NCI-H1694 treated with DMSO at 0.1 percent for 48 hours (cell line): ENCODE measurements around the gene E2F3.

Source experiments
- DNase-seq: peaks from one replicate; lab custom pipeline; 2025; lab: John Stamatoyannopoulos, UW

The E2F3 gene

DNA sequence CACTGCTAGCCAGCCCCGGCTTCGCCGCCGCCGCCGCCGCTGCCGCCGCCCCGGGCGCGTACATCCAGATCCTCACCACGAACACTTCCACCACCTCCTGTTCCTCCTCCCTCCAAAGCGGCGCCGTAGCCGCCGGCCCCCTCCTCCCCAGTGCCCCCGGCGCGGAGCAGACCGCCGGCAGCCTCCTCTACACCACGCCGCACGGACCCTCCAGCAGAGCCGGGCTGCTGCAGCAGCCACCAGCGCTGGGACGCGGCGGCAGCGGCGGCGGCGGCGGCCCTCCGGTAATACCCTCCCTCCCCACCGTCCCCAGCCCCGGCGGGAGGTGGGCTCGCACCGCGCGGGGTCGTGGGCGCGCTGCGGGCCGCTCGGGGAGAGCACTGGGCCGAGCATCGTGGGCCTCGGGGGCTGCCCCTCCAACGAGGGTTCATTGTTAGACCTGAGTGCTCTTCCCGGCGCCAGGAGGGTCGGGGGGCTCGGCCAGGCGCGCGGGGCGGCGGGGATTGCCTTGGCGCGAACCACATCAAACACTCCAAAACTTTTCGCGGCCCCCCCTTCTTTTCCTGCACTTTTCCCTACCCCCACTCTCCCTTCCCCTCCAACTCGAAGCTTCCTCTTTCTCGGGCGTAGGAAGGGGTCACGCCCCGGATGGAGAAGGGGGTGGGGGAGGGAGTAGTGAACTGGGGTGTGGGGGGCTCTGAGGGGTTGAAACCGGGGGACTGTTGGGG lies 827 bp downstream of the E2F3 start:
- no peak for DNase-seq

DNA sequence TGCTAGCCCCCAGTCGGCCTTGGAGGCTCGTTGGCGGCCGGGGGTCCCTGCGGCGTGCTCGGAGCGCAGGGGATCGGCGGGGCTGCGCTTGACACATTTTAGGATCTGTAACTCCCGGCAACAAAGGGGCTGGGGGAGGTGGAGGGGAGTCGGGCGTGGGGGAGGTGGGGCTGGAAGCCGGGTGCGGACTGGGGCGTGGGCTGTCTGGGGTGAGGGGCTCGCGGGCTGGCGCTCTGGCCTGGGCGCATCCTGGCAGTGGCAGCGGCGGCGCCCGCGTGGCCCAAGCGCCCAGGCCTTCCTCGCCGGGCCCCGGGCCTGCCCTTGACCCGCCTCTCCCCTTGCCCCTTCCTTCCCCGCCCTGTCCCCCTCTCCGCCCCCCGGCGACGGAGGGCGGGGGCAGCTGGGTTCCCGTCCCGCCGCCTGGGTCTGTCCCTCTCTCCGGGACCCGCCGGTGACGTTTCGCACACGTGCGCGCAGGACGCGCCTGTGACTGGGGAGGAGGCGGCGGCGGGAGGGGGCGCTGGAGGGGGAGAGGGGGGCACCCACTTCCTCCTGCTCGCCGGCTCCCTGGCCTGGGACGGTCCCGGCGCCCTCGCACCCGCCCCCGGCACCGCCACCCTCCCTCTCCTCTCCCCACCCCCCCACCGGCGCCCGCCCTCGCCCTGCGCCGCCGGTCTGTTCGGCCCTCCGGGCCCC lies 1.5 kb downstream of the E2F3 start:
- peak; percentile 59 for DNase-seq

DNA sequence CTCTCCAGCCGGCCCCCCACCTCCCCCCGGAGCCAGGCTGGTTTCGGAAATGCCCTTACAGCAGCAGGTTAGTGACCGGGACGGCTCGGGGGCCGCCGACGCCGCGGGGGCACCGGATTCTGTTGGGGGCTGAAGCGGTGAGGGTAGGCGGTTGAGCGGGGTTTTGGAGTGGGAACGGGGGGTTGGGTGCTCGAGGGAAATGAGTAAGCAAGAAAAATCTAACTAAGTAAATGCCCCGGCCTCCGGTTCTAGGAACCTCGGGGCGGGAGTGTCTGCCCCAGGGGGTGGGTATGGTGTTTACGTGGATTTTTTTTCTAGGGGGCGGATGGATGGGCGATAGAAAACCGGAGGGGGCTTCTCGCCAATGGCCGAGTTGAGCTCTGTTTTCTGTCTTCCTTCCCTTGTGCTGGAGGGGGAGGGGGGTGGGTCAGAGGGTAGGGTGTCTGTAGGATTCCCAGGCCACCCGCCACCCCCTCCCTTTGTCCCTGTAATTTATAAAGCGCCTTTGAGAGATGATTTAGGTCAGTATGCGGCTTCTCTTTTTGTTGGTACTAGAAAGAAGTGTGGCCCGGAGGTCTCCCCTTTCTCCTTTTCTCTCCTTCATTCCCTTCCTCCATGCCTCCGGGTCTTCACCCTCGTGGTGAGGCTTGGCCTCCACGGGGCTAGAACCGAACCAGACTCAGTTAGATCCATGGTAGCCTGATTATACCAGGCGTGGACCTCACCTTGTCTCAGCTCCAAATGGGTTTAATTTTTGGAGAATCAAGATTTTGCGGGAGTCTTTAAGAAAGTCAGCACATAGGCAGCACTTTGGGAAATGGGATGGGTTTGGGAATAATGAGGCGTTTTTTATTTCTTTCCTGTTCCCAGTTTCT lies 2.3 kb downstream of the E2F3 start:
- peak; percentile 55 for DNase-seq

DNA sequence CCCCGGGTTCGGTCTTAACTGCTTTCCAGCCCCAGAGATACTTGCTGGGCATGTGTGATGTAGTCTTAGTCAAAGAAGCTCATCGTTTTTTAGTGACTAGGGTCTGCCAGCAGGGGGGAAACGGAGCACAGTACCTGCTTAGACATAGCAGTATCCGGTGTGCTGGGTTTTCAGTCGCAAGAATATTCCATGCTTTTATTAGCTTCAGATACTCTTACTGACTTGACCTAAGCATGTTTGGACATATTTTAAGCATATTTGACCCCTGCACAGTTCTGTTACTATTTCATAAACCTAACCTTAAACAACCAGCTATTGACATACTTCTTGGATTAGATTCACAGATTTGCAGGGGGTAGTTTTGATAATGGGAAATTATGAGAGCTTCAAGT lies 3.0 kb downstream of the E2F3 start:
- peak; percentile 84 for DNase-seq

DNA sequence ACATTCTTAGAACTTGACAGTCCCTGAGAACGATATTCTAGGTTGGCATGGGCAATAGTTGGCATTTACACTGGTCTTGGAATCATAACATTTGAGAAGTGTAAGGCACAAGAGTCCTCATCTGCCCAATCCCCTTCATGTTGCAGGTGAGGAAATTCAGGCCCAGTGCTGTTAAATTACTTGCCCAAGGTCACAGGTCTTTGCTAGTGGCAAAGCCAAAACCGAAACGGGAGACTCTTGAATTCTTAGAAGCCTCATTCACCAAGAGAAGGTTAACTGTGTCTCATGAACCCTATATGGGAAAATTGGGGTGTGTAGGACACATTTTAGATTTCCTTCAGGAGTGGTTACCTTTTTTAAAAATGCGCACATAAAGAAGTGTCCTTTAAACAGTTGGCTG lies 7.2 kb downstream of the E2F3 start:
- no peak for DNase-seq

DNA sequence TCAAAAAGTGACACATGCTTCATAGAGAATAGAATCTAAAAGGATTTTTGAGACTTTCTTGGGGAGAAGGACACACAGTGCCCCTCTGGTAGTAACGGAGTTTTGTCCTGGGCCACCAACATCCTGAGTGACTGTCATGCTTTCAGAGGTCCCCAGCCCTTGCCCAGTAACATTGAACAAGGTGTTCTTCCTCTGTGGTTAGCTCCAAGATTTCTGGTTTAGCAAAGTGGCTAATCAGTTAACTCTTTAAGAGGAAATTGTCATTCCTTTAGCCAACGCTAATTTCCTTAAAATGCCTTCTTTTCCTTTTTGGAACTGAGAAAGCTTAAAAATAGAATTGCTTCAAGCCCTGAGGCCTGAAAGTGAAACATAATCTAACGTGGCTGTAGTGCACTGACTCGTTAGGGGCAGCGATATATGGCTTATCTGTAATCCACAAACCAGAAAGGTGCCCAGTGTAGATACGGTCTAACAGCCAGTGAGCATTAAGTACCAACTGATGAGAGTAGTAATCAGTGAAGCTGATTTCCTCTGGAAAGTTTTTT lies 7.8 kb downstream of the E2F3 start:
- DNase-seq: no peak

DNA sequence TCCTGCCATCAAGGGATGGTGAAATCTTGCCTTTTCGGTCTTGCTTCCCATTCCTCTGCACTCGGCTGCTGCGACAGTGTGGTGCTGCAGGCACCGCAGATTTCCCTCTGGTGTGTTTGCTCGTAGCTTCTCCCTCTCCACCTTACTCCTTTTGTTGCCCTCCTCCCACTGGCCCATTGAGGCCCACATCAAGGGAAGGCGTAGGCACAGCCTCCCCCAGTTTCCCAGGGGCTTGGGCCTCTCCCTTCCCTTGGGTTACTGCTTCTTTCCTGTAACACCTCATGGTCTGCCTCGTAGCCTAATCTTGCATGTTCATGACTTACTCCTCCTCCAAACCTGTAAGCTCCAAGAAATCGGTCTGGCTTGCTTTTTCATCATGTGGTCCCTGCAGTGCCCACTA lies 9.9 kb downstream of the E2F3 start:
- DNase-seq: no peak

DNA sequence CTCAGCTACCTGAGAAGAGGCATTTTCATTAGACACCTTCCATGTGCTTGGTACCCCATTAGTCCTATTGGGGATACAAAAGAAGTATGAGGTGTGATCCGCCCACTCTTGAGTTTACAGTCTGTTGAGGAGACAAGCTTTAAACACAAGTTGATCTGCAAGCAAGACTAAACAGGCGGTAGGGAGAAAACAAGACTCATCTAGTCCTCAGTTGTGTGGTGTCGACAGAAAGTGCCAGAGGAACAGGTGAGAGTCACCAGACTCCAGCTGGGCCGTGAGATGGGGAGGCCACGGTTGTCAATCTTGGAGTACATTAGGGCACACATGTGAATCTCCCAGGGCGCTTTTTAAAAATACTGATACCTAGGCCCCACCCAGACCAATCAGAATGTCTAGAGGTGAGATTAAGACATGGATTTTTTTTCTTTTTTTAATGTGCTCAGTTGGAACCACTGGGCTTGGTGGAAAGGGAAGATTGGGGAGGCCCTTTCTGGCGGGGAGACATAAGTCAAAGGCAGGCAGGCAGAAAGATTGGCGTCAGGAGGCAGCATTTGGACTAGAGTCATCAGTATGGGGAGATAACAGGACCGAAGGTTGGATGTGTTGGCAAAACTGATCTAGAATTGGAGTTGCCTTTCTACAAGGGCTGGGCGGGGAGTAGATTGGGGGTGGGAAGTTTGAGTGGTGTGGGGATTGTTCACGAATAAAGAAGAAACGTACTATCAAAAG lies 10.4 kb downstream of the E2F3 start:
- DNase-seq: no peak

DNA sequence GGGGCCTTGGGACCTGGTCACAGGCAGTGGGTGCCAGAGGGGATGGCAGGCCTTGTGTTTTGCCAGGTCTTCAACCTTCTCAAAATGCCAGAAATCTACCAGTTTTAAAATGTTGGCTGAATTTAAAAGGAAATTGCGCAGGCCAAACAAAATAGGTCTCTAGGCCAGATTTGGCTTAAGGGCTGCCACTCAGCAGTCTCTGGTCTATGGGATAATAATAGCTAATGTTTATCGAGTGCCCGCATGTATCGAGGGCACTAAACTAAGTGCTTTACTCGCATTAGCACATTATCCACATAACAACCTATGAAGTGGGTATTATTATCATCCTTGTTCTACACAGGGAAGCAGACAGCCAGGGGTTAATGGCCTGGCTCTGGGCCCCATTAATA lies 11.0 kb downstream of the E2F3 start:
- DNase-seq: no peak

DNA sequence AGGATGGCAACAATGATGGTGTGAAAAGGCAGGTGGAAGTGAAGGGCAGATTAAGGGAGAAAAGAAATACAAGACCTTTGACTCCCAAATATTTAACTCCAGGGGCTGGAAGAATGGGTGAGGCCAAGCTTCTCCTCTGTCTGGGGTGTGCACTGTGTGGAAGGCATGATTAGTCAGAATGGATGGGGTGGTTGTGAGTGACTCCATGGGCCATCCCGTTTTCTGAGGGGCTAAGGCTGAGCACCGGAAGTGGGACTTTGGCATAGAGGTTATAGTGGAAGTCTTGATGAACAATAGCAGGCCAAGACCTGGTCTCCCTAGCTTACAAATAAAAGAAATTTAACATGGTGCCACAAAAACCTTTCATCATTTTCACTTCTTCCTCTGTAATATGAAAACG lies 12.1 kb downstream of the E2F3 start:
- no peak for DNase-seq

DNA sequence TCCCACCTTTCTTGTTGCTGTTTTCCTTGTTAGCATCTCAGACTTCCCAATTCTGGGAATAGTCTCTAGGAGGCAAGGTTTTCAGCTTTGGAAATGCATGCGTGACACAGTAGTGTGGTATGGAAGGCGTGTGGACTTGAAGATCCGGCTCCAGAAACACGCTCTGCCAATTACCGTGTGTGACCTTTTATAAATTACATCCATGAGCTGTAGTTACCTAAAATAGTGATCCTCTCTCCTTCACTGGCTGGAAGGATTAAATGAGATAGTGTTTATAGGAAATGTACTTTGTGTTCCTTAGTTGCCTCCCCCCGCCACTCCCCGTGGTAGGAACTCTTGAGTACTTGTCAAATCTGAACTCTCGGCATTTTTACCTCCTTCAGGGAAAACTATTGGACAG lies 13.0 kb downstream of the E2F3 start:
- no peak for DNase-seq

DNA sequence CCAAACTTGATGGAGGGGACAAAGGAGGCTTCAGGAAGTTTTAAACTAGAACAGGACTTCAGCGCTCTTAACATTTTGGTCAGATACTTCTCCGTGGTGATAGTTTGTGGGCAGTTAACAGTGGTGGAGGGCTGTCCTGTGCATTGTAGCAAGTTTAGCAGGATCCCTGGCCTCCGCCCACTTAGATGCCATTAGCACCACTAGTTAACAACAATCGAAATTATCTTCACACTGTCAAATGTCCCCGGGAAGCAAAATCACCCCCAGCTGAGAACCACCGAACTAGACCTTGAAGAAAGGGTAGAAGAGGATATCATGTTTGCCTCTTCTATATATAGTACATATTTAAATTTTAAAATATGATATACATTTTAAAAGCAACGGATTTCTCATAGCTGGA lies 13.6 kb downstream of the E2F3 start:
- no peak for DNase-seq

DNA sequence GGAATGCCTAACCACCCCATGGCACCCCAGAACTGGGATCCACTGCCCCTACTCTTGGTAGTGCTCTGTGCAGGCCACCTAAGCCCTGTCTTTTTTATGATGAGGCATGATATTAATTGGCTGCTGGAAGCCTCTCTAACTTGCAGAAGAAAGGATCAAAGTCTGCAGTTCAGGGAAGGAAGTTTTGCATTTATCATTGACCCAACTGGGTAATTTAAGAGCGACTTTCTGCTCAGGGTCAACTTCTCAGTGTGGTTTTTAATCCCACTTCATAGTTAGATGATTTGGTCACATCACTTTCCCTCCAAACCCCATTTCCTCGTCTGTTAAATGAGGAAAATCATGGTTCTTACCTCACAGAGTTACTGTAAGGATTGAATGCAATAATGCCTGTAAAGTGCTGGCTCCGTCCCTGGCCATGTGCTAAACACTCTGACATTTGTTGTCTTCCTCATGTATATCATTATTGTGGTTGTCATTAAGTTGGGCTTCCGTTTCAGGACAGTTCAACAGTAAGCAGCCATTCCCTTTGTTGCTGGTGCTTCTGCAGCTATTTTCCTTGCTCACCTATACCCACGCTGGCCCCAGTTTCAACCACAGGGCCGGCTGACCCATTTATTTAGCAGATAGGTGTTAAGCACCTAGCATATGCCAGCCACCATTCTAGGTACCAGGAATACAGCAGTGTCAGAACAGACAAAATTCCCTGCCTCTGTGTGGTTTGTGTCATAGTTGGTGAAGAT lies 14.2 kb downstream of the E2F3 start:
- no peak for DNase-seq

DNA sequence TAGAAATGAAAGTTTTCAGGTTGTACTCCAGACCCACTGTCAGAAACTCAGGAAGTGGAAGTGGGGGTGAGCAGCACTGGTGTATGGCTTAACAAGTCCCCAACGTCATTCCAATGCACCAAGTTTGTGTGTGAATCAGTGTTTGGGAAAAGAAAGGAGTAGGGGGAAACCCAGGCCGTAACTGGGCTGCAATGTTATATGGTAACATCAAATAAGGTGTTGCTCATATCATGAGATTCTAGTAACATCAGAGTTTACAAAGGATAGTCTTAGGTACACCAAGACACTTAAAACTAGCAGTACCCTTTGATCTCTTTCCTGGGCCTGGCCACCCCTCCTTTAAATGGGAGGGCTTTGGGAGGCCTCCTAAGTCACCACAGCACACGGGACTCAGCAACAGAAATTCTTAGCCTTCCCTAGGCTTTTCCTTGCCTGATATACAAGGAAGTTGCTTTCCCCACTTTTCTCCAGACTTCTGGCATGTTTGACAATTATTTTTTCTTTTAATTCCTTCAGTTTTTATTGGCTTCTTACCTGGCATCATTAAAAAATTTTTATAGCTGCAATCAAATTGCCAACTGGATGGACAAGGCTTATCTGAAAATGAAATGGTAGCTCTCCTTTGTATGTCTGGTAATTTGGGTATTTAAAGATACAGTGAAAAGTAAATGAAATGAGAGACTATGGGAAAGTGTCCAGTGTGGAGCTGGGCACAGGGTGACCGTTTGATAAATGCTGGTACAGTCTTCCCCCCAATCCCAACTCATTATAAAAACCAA lies 15.1 kb downstream of the E2F3 start:
- no peak for DNase-seq

DNA sequence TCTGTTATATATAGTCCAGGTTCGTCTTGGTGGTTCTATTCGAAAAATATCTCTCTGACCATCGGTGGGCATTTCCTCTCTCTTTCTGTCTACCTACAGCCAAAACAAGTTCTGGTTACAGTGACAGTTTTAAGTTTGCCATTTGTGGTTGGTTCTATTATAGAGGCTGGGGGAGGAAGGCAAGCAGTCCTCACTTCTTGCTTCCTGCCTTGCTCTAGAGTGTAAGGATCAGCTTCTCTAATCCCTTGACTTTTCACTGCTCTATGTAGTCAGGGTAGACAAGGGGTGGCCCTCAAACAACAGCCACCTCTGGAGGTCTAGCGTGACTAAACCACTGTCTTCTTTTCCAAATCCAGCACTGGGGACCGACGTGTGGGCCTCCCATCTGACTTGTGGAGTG lies 16.1 kb downstream of the E2F3 start:
- DNase-seq: no peak

DNA sequence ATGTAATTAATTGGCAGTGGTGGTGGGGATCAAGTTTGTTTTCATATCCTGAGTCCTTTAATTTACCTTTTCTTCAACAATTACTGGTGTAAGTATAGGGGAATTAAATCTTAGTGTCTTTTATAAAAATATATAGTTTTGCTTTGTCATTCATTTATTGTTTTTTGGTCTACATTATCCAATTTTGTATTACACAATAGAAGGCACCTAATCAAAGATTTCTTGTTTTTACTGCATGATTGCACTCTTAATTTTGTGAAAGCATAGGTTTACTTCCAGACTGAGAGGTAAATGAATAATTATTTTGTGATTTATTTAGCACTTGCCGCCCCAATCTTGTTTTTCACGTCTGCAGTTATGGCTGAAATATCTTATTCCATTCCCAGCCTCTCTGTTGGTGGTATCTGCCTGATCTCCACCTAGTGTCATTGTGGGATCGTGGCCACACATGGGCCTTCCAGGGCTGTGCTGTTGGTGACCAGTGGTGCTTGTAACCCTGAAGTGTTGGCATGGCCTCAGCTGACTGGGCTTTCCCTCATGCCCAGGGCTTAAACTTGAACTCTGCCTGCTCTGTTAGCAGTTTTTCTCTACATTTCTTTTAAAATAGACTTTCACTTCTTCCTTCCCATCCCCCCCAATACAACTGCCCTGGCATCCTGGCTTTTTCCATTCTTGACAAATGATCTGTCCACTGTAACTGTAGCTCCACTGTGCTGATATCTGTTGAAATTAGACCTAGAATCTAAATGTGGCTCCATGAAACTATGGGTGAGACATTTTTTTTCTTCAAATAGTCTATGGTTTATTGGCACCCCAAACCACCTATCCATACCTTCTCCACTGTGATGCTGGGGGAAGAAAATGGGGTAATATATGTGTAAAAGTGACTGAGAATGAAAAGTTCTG lies 24.8 kb downstream of the E2F3 start:
- DNase-seq: no peak

DNA sequence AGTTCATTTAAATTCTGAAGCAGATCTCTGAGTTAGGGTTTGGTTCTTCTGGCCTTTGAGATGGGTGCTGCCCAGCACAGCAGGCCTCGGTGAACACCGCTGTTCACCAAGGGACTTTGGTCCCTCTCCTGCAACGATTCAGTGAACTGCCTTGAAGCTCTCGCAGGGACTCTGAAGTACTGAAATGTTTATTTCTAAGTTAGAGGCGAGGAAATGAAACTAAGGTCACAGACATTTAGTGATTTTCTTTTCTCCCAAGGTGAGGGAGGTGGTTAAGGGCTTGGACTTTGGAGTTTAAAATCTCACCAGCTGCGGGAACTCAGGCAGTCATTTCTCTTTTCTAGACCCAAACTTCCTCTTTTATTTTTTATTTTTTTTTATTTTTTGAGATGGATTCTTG lies 26.2 kb downstream of the E2F3 start:
- DNase-seq: no peak

DNA sequence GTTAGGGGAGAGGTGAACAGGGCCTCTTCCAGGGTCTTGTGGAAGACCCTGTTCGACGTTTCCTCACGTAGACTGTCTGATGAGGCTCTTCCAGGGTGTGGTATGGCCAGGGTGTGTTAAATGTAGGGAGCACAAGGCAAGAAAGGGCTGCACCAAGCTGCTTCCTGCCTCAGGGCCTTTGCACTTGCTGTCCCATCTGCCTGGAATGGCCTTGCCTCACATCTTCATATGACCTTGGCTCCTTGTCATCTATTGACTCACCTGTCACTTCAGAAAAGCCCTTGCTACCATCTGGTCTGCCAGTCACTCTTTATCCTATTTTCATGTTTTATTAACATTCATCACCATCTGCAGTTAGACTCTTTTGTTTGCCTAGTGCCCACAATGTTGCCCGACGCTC lies 31.0 kb downstream of the E2F3 start:
- peak; percentile 46 for DNase-seq

DNA sequence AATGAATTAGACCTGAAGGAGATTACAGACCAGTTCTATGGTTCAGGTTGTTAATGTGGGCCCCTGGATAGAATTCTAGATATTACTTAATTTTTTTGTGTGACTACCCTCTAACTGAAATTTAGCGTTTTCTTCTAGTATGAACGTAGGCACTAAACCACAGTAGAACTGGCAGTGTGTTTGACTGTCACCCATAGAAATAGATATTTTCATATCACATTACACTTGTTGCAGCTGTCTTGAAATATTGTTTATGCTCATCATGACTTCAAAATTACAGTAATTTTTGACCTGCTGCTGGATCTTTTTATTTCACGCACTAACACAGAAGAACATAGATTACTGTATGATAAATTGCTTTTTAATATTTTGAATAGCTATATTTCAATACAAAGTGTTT lies 31.6 kb downstream of the E2F3 start:
- peak; percentile 28 for DNase-seq
